Ishikawa (cell line): Measurements from ENCODE around the gene GTF3C5.

Experiments used
- CEBPB ChIP-seq: IDR thresholded peaks from 2 replicates; pipeline ENCODE4 v1.6.1; 2012
- CREB1 ChIP-seq: IDR thresholded peaks from 2 replicates; pipeline ENCODE4 v1.6.1; 2012; ENCODE audit warnings: low read depth
- EGR1 ChIP-seq: IDR thresholded peaks from 2 replicates; pipeline ENCODE4 v1.6.1; 2012
- EP300 ChIP-seq: IDR thresholded peaks from 2 replicates; pipeline ENCODE4 v1.6.1; 2012; ENCODE audit warnings: borderline replicate concordance
- FOXM1 ChIP-seq: IDR thresholded peaks from 2 replicates; pipeline ENCODE4 v1.6.1; 2012; ENCODE audit warnings: low read depth, borderline replicate concordance
- NFIC ChIP-seq: IDR thresholded peaks from 2 replicates; pipeline ENCODE4 v1.6.1; 2012
- RAD21 ChIP-seq: IDR thresholded peaks from 2 replicates; pipeline ENCODE4 v1.6.1; 2012; ENCODE audit warnings: low read depth
- TAF1 ChIP-seq: IDR thresholded peaks from 2 replicates; pipeline ENCODE4 v1.6.1; 2012; ENCODE audit warnings: low read depth, mild to moderate bottlenecking
- TCF12 ChIP-seq: IDR thresholded peaks from 2 replicates; pipeline ENCODE4 v1.6.1; 2012; ENCODE audit warnings: low read depth
- TEAD4 ChIP-seq: IDR thresholded peaks from 2 replicates; pipeline ENCODE4 v1.6.1; 2012
- YY1 ChIP-seq: IDR thresholded peaks from 2 replicates; pipeline ENCODE4 v1.6.1; 2012; ENCODE audit warnings: low read depth
- ZBTB7A ChIP-seq: IDR thresholded peaks from 2 replicates; pipeline ENCODE4 v1.6.1; 2012; ENCODE audit warnings: low read depth
- TF ChIP-seq, protein P1 (sequence below): IDR thresholded peaks from 2 replicates; pipeline ENCODE4 v1.6.1; 2012
- TF ChIP-seq, protein P2 (sequence below): IDR thresholded peaks from 2 replicates; pipeline ENCODE4 v1.6.1; 2012; ENCODE audit warnings: low read depth, mild to moderate bottlenecking
- TF ChIP-seq, protein P3 (sequence below): IDR thresholded peaks from 2 replicates; pipeline ENCODE4 v1.6.1; 2012

Gene GTF3C5

DNA sequence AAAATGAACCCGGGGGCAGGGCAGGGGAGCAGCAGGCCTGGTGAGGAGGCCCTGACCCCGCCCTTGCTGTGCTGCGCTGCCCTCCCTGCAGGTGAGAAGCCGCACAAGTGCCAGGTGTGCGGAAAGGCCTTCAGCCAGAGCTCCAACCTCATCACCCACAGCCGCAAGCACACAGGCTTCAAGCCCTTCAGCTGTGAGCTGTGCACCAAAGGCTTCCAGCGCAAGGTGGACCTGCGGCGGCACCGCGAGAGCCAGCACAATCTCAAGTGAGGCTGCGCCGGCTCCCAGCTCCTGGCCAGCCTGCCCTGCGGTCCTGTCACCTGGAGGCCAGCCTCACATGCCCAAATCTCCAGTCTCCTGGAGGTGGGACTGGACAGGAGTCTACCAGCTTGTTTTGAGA is 40.0 kb upstream of the GTF3C5 start:
- TF ChIP-seq YY1 (no peak), TEAD4 (no peak), CEBPB (no peak), RAD21 (no peak), NFIC (no peak), CREB1 (no peak), EP300 (no peak), TAF1 (no peak)
- TF ChIP-seq, protein P1, sequence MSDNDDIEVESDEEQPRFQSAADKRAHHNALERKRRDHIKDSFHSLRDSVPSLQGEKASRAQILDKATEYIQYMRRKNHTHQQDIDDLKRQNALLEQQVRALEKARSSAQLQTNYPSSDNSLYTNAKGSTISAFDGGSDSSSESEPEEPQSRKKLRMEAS = no peak
- TF ChIP-seq, protein P2, sequence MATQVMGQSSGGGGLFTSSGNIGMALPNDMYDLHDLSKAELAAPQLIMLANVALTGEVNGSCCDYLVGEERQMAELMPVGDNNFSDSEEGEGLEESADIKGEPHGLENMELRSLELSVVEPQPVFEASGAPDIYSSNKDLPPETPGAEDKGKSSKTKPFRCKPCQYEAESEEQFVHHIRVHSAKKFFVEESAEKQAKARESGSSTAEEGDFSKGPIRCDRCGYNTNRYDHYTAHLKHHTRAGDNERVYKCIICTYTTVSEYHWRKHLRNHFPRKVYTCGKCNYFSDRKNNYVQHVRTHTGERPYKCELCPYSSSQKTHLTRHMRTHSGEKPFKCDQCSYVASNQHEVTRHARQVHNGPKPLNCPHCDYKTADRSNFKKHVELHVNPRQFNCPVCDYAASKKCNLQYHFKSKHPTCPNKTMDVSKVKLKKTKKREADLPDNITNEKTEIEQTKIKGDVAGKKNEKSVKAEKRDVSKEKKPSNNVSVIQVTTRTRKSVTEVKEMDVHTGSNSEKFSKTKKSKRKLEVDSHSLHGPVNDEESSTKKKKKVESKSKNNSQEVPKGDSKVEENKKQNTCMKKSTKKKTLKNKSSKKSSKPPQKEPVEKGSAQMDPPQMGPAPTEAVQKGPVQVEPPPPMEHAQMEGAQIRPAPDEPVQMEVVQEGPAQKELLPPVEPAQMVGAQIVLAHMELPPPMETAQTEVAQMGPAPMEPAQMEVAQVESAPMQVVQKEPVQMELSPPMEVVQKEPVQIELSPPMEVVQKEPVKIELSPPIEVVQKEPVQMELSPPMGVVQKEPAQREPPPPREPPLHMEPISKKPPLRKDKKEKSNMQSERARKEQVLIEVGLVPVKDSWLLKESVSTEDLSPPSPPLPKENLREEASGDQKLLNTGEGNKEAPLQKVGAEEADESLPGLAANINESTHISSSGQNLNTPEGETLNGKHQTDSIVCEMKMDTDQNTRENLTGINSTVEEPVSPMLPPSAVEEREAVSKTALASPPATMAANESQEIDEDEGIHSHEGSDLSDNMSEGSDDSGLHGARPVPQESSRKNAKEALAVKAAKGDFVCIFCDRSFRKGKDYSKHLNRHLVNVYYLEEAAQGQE = no peak

DNA sequence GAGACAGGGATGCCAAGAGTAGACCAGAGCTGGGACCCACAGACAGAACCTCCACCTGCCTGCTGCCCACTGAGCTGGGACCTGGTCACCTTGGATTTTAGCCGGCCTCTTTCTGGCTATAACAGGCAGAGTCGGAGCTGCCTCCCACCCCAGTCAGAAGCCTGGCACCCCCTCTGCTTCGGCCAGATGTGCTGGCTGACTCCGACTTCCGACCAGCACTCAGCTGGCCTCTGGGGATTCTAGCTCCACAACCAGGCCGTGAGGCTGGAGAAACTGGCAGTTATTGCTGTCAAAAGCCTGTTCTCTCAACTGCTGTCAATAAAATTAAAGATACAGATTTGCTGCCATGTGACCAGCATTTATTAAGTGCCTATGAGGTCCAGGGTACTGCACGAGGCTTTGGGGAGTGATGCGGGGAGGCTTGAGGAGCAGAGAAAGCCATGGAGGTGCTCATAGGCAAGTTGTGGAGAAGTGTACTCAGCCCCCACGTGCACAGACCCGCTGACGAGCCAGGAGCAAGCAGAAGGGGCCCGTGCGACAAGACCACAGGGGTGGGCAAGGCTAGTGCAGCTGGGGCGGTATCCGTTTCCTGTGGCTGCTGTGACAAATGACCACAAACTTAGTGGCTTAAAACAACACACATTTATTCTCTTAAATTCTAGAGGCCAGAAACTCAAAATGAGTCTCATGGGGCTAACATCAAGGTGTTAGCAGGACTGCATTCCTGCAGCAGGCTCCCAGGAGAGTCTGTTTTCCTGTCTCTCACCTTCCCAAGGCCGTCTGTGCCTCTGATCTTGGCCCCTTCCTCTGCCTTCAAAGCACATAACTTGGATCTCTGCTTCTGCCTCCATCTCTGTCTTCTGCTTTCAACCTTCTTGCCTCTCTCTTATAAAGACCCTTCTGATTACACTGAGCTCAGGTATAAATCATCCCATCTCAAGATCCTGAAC is 39.2 kb upstream of the GTF3C5 start:
- no peak for TF ChIP-seq NFIC
- TF ChIP-seq EGR1 = no peak
- TF ChIP-seq YY1 = no peak
- TF ChIP-seq, protein P2 = no peak
- TF ChIP-seq FOXM1 = no peak
- TF ChIP-seq, protein P1 = no peak
- no peak for TF ChIP-seq EP300
- TF ChIP-seq TAF1 = no peak
- TF ChIP-seq RAD21 = no peak
- TF ChIP-seq ZBTB7A = no peak
- TF ChIP-seq, protein P3, sequence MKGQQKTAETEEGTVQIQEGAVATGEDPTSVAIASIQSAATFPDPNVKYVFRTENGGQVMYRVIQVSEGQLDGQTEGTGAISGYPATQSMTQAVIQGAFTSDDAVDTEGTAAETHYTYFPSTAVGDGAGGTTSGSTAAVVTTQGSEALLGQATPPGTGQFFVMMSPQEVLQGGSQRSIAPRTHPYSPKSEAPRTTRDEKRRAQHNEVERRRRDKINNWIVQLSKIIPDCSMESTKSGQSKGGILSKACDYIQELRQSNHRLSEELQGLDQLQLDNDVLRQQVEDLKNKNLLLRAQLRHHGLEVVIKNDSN = no peak
- TF ChIP-seq TCF12 = no peak
- TF ChIP-seq CREB1 = no peak
- TF ChIP-seq TEAD4 = no peak

DNA sequence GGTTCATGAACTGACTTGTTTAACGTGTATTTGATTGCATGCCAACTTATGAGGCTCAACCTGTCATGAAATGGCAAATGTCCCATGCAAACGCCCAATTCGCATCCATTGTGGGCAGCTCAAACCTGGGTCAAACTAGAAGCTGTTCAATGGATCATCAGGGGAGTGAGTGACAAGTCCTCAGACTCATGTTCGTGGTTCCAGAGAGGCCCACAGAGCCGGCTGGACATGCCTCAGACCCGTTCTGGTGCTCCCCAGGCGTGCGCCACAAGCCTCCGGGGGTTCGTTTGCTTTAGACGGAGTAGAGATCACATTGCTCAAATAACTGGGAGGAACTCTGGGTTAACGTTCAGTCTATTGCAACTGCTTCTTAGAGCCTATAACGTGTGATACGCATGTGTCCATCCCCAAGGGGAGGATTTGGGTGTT is 37.3 kb upstream of the GTF3C5 start:
- TF ChIP-seq, protein P3 = no peak
- TF ChIP-seq TAF1 (no peak), ZBTB7A (no peak), EGR1 (no peak), EP300 (no peak), TCF12 (no peak), FOXM1 (no peak), CEBPB (no peak)
- TF ChIP-seq, protein P1 = no peak

DNA sequence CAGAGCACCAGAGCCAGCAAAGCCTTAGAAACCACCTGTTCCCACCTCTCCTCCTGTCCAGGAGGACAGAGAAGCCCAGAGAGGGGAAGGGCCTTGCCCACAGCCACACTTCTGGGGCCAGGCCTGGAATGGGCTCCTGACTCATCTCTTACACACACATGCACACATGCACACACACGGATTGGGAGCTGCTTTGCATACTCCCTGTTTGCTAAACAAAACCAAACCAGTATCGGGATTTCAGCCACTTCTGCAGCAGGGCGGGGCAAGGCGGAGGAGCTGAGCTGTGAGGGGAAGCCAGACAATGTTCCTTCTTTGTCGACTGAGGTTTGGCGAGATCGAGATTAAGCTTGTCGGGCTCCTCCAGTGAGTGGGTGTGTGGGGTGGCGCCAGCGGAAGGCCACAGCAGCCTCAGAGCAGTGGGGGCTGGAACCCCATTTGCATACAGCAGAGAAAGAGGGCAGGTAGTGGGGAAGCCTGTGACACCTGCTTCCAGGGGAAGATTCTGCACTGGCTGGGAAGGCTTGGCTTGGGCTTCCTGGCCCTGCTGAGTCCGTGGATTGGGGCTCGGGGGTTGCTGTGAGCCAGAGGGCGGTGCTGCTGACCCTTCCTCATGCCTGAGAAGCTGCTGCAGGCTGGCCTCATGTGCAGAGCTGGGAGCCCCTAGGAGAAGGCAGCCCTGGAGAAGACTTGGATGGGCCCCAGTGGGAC is 36.2 kb upstream of the GTF3C5 start:
- TF ChIP-seq TAF1 (no peak), ZBTB7A (no peak), NFIC (no peak), EP300 (no peak), TCF12 (no peak), RAD21 (no peak), CREB1 (no peak), CEBPB (no peak), TEAD4 (no peak)
- TF ChIP-seq, protein P2 = no peak
